Fibroblast of lung (primary cell): ENCODE results near the gene MAGED2. TPM values are rescaled to one million over a fixed set of nuclear protein-coding genes. Genes with fewer than 3 reads are reported as not detected.
A peak's percentile ranks its signal among the peaks of the same experiment; 100 is the strongest.

Experiments
- DNase-seq, 2 donors: peaks; one replicate each; pipeline versions ENCODE4 v3.0.0 to v3.0.0-alpha.2; 2010; ENCODE audit warnings: low read depth in 2 of 2
- H2AFZ ChIP-seq: 2 replicates; pipeline ENCODE4 v1.5.1; 2012; ENCODE audit warnings: low read length, control low read depth, inconsistent platforms
- H3K27ac ChIP-seq: 2 replicates; pipeline ENCODE4 v1.5.1; 2011; ENCODE audit warnings: low read length, control low read depth; ENCODE audit not compliant: insufficient read depth
- H3K27me3 ChIP-seq: 2 replicates; pipeline ENCODE4 v1.5.1; 2011; ENCODE audit warnings: mild to moderate bottlenecking, low read length; ENCODE audit not compliant: control insufficient read depth, insufficient read depth
- H3K36me3 ChIP-seq: 2 replicates; pipeline ENCODE4 v1.5.1; 2011; ENCODE audit warnings: low read length; ENCODE audit not compliant: control insufficient read depth, insufficient read depth
- H3K4me1 ChIP-seq: 2 replicates; pipeline ENCODE4 v1.5.1; 2011; ENCODE audit warnings: low read length; ENCODE audit not compliant: control insufficient read depth, insufficient read depth; ENCODE audit errors: extremely low read depth
- H3K4me2 ChIP-seq: 2 replicates; pipeline ENCODE4 v1.5.1; 2011; ENCODE audit warnings: low read length, control low read depth; ENCODE audit not compliant: insufficient read depth; ENCODE audit errors: extremely low read depth
- H3K4me3 ChIP-seq, 4 experiments: fragments of 200-600 bp in 1 of 4; sonication (generic) in 1 of 4; replicated peaks in 1 of 4; 2 replicates each; pipeline ENCODE4 v1.5.1; 2011 to 2016; ENCODE audit warnings: low read length in 4 of 4, low read depth in 3 of 4, mild to moderate bottlenecking in 3 of 4, control low read depth in 2 of 4, inconsistent platforms in 1 of 4, mixed read lengths in 1 of 4; ENCODE audit not compliant: insufficient read depth in 1 of 4; ENCODE audit errors: control extremely low read depth in 1 of 4
- H3K79me2 ChIP-seq: 2 replicates; pipeline ENCODE4 v1.5.1; 2012; ENCODE audit warnings: mild to moderate bottlenecking, low read length, inconsistent platforms; ENCODE audit not compliant: control insufficient read depth, insufficient read depth
- H3K9ac ChIP-seq: 2 replicates; pipeline ENCODE4 v1.5.1; 2011; ENCODE audit warnings: mild to moderate bottlenecking, low read length, control low read depth; ENCODE audit not compliant: insufficient read depth
- H3K9me3 ChIP-seq: 2 replicates; pipeline ENCODE4 v1.5.1; 2012; ENCODE audit warnings: low read depth, low read length; ENCODE audit not compliant: control insufficient read depth, insufficient read depth
- H4K20me1 ChIP-seq: 2 replicates; pipeline ENCODE4 v1.5.1; 2011; ENCODE audit warnings: low read length; ENCODE audit not compliant: control insufficient read depth, insufficient read depth; ENCODE audit errors: extremely low read depth
- EZH2 ChIP-seq: IDR thresholded peaks from 2 replicates; pipeline ENCODE4 v1.5.1; 2012; ENCODE audit warnings: low read length, control low read depth, mild to moderate bottlenecking; ENCODE audit errors: missing control alignments
- polyA plus RNA-seq, 2 donors: library from polyadenylated mRNA; depleted of rRNA in 1 of 2; stranded (reverse) in 1 of 2; unstranded in 1 of 2; fragments of >200 nt; gene quantifications; 2 replicates each; pipeline ENCODE4 v1.2.1, GENCODE V29; 2011 to 2012; ENCODE audit warnings: missing spikeins in 1 of 2
- total RNA-seq: library from RNA; depleted of rRNA; stranded (reverse); fragments of >200 nt; gene quantifications from 2 replicates; pipeline ENCODE4 v1.2.1, GENCODE V29; 2014
- TF ChIP-seq, protein P1 (sequence below), 2 donors: IDR thresholded peaks in 1 of 2; conservative IDR thresholded peaks in 1 of 2; 1 replicate in 1 of 2; 2 replicates in 1 of 2; pipeline ENCODE4 v1.5.1; 2011 to 2012; ENCODE audit warnings: low read length in 2 of 2, control low read depth in 1 of 2, inconsistent platforms in 1 of 2, low read depth in 1 of 2, mild to moderate bottlenecking in 1 of 2

MAGED2 gene
- total and polyA plus RNA-seq, 2 donors (not counting 1 experiment from before 2014, with no cell fraction given): 177 to 312 TPM

DNA sequence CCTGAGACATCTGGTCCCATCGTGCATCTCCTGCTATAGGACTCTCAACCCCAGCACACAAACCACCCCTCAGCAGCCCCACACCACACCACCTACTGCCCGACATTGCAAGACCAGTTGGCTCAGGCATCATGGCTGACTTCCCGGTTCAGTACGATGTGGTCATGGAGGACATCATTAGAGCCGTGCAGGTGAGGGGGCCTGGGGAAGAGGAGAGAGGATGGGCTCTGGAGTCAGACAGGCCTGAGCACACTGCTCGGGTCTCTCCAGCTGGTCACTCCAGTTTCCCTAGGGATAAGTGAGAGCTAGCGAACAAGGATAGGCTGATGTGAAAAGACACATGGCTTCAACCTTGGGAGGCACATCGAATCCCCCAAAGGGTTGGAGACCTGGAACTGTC lies 17.2 kb downstream of the MAGED2 start:
- H3K4me1 ChIP-seq: no peaks in the 10 kb centered on the region
- no peaks in the 10 kb centered on the region for H3K36me3 ChIP-seq
- no peak overlapping the region for H3K4me3 ChIP-seq
- H2AFZ ChIP-seq: no peak overlapping the region
- H4K20me1 ChIP-seq: no peaks in the 10 kb centered on the region
- TF ChIP-seq EZH2: no peak
- TF ChIP-seq, protein P1, sequence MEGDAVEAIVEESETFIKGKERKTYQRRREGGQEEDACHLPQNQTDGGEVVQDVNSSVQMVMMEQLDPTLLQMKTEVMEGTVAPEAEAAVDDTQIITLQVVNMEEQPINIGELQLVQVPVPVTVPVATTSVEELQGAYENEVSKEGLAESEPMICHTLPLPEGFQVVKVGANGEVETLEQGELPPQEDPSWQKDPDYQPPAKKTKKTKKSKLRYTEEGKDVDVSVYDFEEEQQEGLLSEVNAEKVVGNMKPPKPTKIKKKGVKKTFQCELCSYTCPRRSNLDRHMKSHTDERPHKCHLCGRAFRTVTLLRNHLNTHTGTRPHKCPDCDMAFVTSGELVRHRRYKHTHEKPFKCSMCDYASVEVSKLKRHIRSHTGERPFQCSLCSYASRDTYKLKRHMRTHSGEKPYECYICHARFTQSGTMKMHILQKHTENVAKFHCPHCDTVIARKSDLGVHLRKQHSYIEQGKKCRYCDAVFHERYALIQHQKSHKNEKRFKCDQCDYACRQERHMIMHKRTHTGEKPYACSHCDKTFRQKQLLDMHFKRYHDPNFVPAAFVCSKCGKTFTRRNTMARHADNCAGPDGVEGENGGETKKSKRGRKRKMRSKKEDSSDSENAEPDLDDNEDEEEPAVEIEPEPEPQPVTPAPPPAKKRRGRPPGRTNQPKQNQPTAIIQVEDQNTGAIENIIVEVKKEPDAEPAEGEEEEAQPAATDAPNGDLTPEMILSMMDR (conservative IDR thresholded peaks at IDR 0.05 in 1 of 2, IDR thresholded peaks at IDR 0.05 in 1 of 2; ENCODE audit: low read depth in 1 of 2, low read length in 2 of 2): no peak
- no peaks in the 10 kb centered on the region for H3K79me2 ChIP-seq
- H3K27ac ChIP-seq: no peak overlapping the region
- no peaks in the 10 kb centered on the region for H3K9me3 ChIP-seq
- no peak overlapping the region for H3K4me2 ChIP-seq
- no peak for DNase-seq
- H3K27me3 ChIP-seq: no peaks in the 10 kb centered on the region
- H3K9ac ChIP-seq: no peak overlapping the region

DNA sequence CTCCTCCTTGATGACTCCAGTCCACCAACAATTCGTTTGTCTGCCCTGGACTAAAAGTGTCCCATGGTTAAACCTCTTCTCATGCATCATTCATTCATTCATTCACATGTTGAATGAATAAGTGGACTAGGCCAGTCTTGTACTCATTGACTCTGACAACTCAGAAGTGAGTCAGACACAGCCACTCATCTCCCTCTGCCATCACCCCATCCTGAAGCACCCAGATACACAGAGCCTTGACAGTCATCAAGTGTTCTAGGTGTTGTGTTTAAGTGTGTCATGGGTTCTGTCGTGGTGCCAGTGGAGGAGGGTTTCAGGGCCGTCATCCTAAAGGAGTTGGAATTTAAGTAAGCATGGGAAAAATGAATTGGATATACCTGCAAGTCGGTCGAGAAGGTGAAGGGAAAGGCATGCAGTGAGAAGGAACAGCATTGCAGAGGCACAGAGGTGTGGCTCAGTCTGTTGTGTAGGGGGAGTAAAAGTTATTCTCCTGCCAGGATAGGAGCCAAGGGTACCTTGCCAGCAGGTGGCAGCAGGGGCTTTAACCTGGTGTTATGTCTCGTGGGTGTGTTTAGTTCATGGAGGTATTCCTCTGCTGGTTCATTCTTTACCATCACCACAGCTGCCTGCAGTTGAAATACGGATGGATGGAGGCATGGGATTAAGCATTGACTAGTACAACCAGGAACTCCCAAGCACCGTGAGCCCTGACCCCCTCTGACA lies 18.3 kb downstream of the MAGED2 start:
- no peak for TF ChIP-seq EZH2
- TF ChIP-seq, protein P1 (conservative IDR thresholded peaks at IDR 0.05 in 1 of 2, IDR thresholded peaks at IDR 0.05 in 1 of 2; ENCODE audit: low read depth in 1 of 2, low read length in 2 of 2): no peak

DNA sequence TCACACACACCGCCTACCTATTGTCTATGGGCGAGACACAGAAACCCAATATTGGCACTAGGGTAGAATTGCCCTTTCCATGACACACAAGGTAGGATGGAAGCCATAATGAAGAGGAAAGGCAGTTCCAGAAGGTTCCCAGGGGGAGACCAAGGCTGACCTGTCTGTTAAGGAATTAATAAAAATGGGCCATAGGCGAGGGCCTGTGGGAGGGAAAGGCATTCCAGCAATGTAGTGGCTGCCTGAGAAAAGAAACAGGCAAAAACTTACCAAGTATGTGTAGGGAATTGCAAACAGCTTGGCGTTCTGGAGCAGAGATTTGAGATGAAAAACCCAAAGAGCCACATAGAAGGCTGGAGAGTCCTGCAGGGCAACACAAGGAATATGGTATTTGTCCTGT lies 19.1 kb downstream of the MAGED2 start:
- H3K9me3 ChIP-seq: no peaks in the 10 kb centered on the region
- TF ChIP-seq, protein P1 (conservative IDR thresholded peaks at IDR 0.05 in 1 of 2, IDR thresholded peaks at IDR 0.05 in 1 of 2; ENCODE audit: low read depth in 1 of 2, low read length in 2 of 2): no peak
- TF ChIP-seq EZH2: no peak
- H3K27me3 ChIP-seq: no peaks in the 10 kb centered on the region
- no peak overlapping the region for H3K4me2 ChIP-seq
- H3K4me1 ChIP-seq: no peaks in the 10 kb centered on the region
- no peak overlapping the region for H3K4me3 ChIP-seq
- H3K36me3 ChIP-seq: no peaks in the 10 kb centered on the region
- no peak overlapping the region for H3K27ac ChIP-seq
- H3K9ac ChIP-seq: no peak overlapping the region
- no peaks in the 10 kb centered on the region for H3K79me2 ChIP-seq
- H4K20me1 ChIP-seq: no peaks in the 10 kb centered on the region
- H2AFZ ChIP-seq: no peak overlapping the region
- peak in 1 of 2 donors; percentile 14 for DNase-seq

More for the DNA sequence above, 18.3 kb downstream of the MAGED2 start:
- H3K4me2 ChIP-seq: no peak overlapping the region
- no peaks in the 10 kb centered on the region for H3K79me2 ChIP-seq
- no peak overlapping the region for H3K9ac ChIP-seq
- H3K9me3 ChIP-seq: no peaks in the 10 kb centered on the region
- H3K4me1 ChIP-seq: no peaks in the 10 kb centered on the region
- H3K4me3 ChIP-seq: no peak overlapping the region
- DNase-seq: no peak
- no peak overlapping the region for H3K27ac ChIP-seq
- no peaks in the 10 kb centered on the region for H3K27me3 ChIP-seq
- no peaks in the 10 kb centered on the region for H3K36me3 ChIP-seq
- H4K20me1 ChIP-seq: no peaks in the 10 kb centered on the region
- no peak overlapping the region for H2AFZ ChIP-seq
